HEK293 (cell line): ENCODE results near the gene ZNF184.

ENCODE experiments used
- CTCF ChIA-PET: fragments of 350-600 bp; formaldehyde crosslinking; extraction: SDS; loops from one replicate; lab custom pipeline; 2021; ENCODE audit warnings: antibody characterized with exemption; lab: Yijun Ruan, JAX
- POLR2A ChIA-PET: fragments of 300-600 bp; formaldehyde crosslinking; extraction: SDS; loops from one replicate; lab custom pipeline; 2020; ENCODE audit warnings: antibody characterized with exemption, inconsistent platforms; lab: Yijun Ruan, JAX
- H3K27ac ChIP-seq: fragments of 200-500 bp; sonication (Bioruptor generic); 2 replicates; pipeline ENCODE4 v1.5.1; 2014; ENCODE audit warnings: low read depth, low read length, control low read depth, inconsistent platforms; ENCODE audit errors: extremely low read depth
- H3K36me3 ChIP-seq, 2 experiments: fragments of 200-500 bp in 1 of 2; sonication (Bioruptor generic) in 1 of 2; 1 replicate in 1 of 2; 2 replicates in 1 of 2; pipeline ENCODE4 v1.5.1; 2014 to 2017; ENCODE audit warnings: inconsistent platforms in 2 of 2, low read length in 2 of 2; ENCODE audit not compliant: control insufficient read depth in 2 of 2, insufficient read depth in 1 of 2
- H3K4me1 ChIP-seq: fragments of 200-500 bp; sonication (Bioruptor generic); 2 replicates; pipeline ENCODE4 v1.5.1; 2014; ENCODE audit warnings: mild to moderate bottlenecking, low read length, inconsistent platforms; ENCODE audit not compliant: control insufficient read depth, insufficient read depth
- H3K4me3 ChIP-seq: 2 replicates; pipeline ENCODE4 v1.5.1; 2011; ENCODE audit warnings: low read depth, mild to moderate bottlenecking, control low read depth, low read length, moderate library complexity
- H3K9me3 ChIP-seq: fragments of 200-500 bp; sonication (Bioruptor generic); 2 replicates; pipeline ENCODE4 v1.5.1; 2014; ENCODE audit warnings: low read depth, low read length, inconsistent platforms; ENCODE audit not compliant: control insufficient read depth, insufficient read depth
- BCL11A ChIP-seq: fragments of 450-650 bp; formaldehyde crosslinking; IDR thresholded peaks from 2 replicates; pipeline ENCODE4 v1.5.1; 2016; ENCODE audit warnings: low read depth, missing biosample characterization, missing genetic modification characterization
- FEZF1 ChIP-seq: fragments of 450-650 bp; formaldehyde crosslinking; IDR thresholded peaks from 2 replicates; pipeline ENCODE4 v1.5.1; 2016; ENCODE audit warnings: missing biosample characterization, missing genetic modification characterization
- MZF1 ChIP-seq: fragments of 450-650 bp; formaldehyde crosslinking; IDR thresholded peaks from 2 replicates; pipeline ENCODE4 v1.5.1; 2017; ENCODE audit warnings: missing biosample characterization, missing genetic modification characterization, borderline replicate concordance
- PRDM10 ChIP-seq: fragments of 450-650 bp; formaldehyde crosslinking; IDR thresholded peaks from 2 replicates; pipeline ENCODE4 v1.5.1; 2016; ENCODE audit warnings: missing biosample characterization, missing genetic modification characterization
- ZBTB10 ChIP-seq: fragments of 450-650 bp; formaldehyde crosslinking; IDR thresholded peaks from 2 replicates; pipeline ENCODE4 v1.5.1; 2016; ENCODE audit warnings: missing biosample characterization, missing genetic modification characterization
- ZBTB17 ChIP-seq: fragments of 450-650 bp; formaldehyde crosslinking; IDR thresholded peaks from 2 replicates; pipeline ENCODE4 v1.5.1; 2016; ENCODE audit warnings: missing biosample characterization, missing genetic modification characterization
- ZBTB20 ChIP-seq: fragments of 450-650 bp; formaldehyde crosslinking; IDR thresholded peaks from 2 replicates; pipeline ENCODE4 v1.5.1; 2016; ENCODE audit warnings: missing biosample characterization, missing genetic modification characterization
- ZBTB21 ChIP-seq: fragments of 450-650 bp; formaldehyde crosslinking; IDR thresholded peaks from 2 replicates; pipeline ENCODE4 v1.5.1; 2017; ENCODE audit warnings: missing biosample characterization, missing genetic modification characterization
- ZBTB48 ChIP-seq: fragments of 450-650 bp; formaldehyde crosslinking; IDR thresholded peaks from 2 replicates; pipeline ENCODE4 v1.5.1; 2016; ENCODE audit warnings: missing biosample characterization, missing genetic modification characterization
- ZBTB49 ChIP-seq: fragments of 450-650 bp; formaldehyde crosslinking; IDR thresholded peaks from 2 replicates; pipeline ENCODE4 v1.5.1; 2016; ENCODE audit warnings: missing biosample characterization, missing genetic modification characterization, low read depth
- ZFP37 ChIP-seq: fragments of 450-650 bp; formaldehyde crosslinking; IDR thresholded peaks from 2 replicates; pipeline ENCODE4 v1.5.1; 2016; ENCODE audit warnings: missing biosample characterization, missing genetic modification characterization
- ZFP69B ChIP-seq: fragments of 450-650 bp; formaldehyde crosslinking; IDR thresholded peaks from 2 replicates; pipeline ENCODE4 v1.5.1; 2016; ENCODE audit warnings: missing biosample characterization, missing genetic modification characterization
- ZIC2 ChIP-seq: fragments of 450-650 bp; formaldehyde crosslinking; IDR thresholded peaks from 2 replicates; pipeline ENCODE4 v1.5.1; 2016; ENCODE audit warnings: missing biosample characterization, missing genetic modification characterization
- ZNF157 ChIP-seq: fragments of 450-650 bp; formaldehyde crosslinking; IDR thresholded peaks from 2 replicates; pipeline ENCODE4 v1.5.1; 2016; ENCODE audit warnings: missing biosample characterization, missing genetic modification characterization
- ZNF174 ChIP-seq: fragments of 450-650 bp; formaldehyde crosslinking; IDR thresholded peaks from 2 replicates; pipeline ENCODE4 v1.5.0; 2017; ENCODE audit warnings: missing biosample characterization, mild to moderate bottlenecking, missing genetic modification characterization
- ZNF2 ChIP-seq: fragments of 450-650 bp; formaldehyde crosslinking; IDR thresholded peaks from 2 replicates; pipeline ENCODE4 v1.5.1; 2016; ENCODE audit warnings: missing biosample characterization, missing genetic modification characterization
- ZNF221 ChIP-seq: fragments of 450-650 bp; formaldehyde crosslinking; IDR thresholded peaks from 2 replicates; pipeline ENCODE4 v1.5.1; 2017; ENCODE audit warnings: missing biosample characterization, missing genetic modification characterization, borderline replicate concordance
- ZNF366 ChIP-seq: fragments of 450-650 bp; formaldehyde crosslinking; conservative IDR thresholded peaks from 2 replicates; pipeline ENCODE4 v1.5.1; 2016; ENCODE audit warnings: missing biosample characterization, missing genetic modification characterization
- ZNF561 ChIP-seq: fragments of 450-650 bp; IDR thresholded peaks from 2 replicates; pipeline ENCODE4 v1.5.1; 2018; ENCODE audit warnings: missing biosample characterization, missing genetic modification characterization, borderline replicate concordance
- ZNF629 ChIP-seq: fragments of 450-650 bp; formaldehyde crosslinking; IDR thresholded peaks from 2 replicates; pipeline ENCODE4 v1.5.1; 2017; ENCODE audit warnings: missing biosample characterization, missing genetic modification characterization
- ZNF792 ChIP-seq: fragments of 450-650 bp; formaldehyde crosslinking; IDR thresholded peaks from 2 replicates; pipeline ENCODE4 v1.5.1; 2016; ENCODE audit warnings: missing biosample characterization, missing genetic modification characterization
- ZNF830 ChIP-seq: fragments of 450-650 bp; IDR thresholded peaks from 2 replicates; pipeline ENCODE4 v1.5.0; 2018; ENCODE audit warnings: missing biosample characterization, missing genetic modification characterization, low read depth, mild to moderate bottlenecking, moderate library complexity

ZNF184 gene

GRCh38 chr6:27474172-27474465 is 1.2 kb upstream of the ZNF184 start (continued):
- TF ChIP-seq ZNF792 = no peak
- no peak for TF ChIP-seq ZNF366 (tag by site-specific recombination)

- Histone ChIP-seq H3K36me3 (peaks cover 9 to 29% of the 10 kb centered on the region in 2 experiments), H3K4me1 (no peaks in the 10 kb centered on the region), H3K9me3 (no peaks in the 10 kb centered on the region), H3K27ac (peak overlapping the region; percentile 70), H3K4me3 (peak overlapping the region; percentile 59)
- ChIA-PET POLR2A (interaction anchor here (0.6 to 2.5 kb wide), 17 partner anchors 10 to 325 kb away, joined by 3 to 10 read pairs (median 5); partner anchors contain the start of genes POM121L2 and ZNF391), CTCF (interaction anchor here (1.0 kb wide), 1 partner anchor 34 kb away, joined by 4 read pairs; no protein-coding TSS in a partner anchor)
- TF ChIP-seq BCL11A (tag by site-specific recombination) (peak; percentile 43; the same call in 1 of the 2 replicates), ZBTB17 (peak; percentile 90), ZNF629 (peak; percentile 99), ZBTB48 (peak; percentile 52), ZNF830 (tag by site-specific recombination) (no peak), ZBTB20 (peak; percentile 82), FEZF1 (tag by site-specific recombination) (peak; percentile 82), ZNF221 (tag by site-specific recombination) (no peak), ZBTB21 (peak; percentile 99), ZIC2 (tag by site-specific recombination) (0 out of 2 replicates have a peak, but pooled peaks have one; percentile 24), ZNF561 (tag by site-specific recombination) (peak; percentile 28; the same call in 1 of the 2 replicates), ZBTB10 (tag by site-specific recombination) (0 out of 2 replicates have a peak, but pooled peaks have one; percentile 8), ZBTB49 (no peak), MZF1 (tag by site-specific recombination) (peak; percentile 68), ZFP69B (tag by site-specific recombination) (no peak), ZNF2 (tag by site-specific recombination) (no peak), PRDM10 (tag by site-specific recombination) (peak; percentile 21; the same call in 1 of the 2 replicates), ZNF174 (no peak), ZNF366 (tag by site-specific recombination) (peak; percentile 64), ZFP37 (tag by site-specific recombination) (0 out of 2 replicates have a peak, but pooled peaks have one; percentile 52), ZNF157 (tag by site-specific recombination) (0 out of 2 replicates have a peak, but pooled peaks have one; percentile 2)
Observed at GRCh38 chr6:27472182-27472616, 706 bp downstream of the ZNF184 start.
